IMR-90 (cell line): ENCODE results near the gene ANKRD37. TPM values are rescaled to one million over a fixed set of nuclear protein-coding genes. Genes with fewer than 3 reads are reported as not detected.

Source experiments
- ATAC-seq: fragments of 200-7000 bp; cut with Tn5 transposase; 2 replicates; pipeline ENCODE4 v1.9.1; 2020; ENCODE audit warnings: low read depth, mild to moderate bottlenecking, moderate library complexity
- BruUV-seq: library from RNA; stranded (reverse); fragments of 400-500 nt; replicated peaks from 2 replicates; lab custom pipeline; 2021; lab: Mats Ljungman, UMichigan
- CTCF ChIA-PET: fragments of 300-600 bp; formaldehyde crosslinking; extraction: SDS; loops from one replicate; lab custom pipeline; 2021; ENCODE audit warnings: antibody characterized with exemption; lab: Yijun Ruan, JAX
- POLR2A ChIA-PET: fragments of 300-600 bp; sonication (Branson Sonifier 250); formaldehyde crosslinking; loops from one replicate; lab custom pipeline; 2022; ENCODE audit warnings: antibody characterized with exemption; ENCODE audit not compliant: unreplicated experiment; lab: Charles Lee
- DNase-seq: peaks from one replicate; pipeline ENCODE4 v3.0.0; 2013
- H2AFZ ChIP-seq: replicated peaks from 2 replicates; pipeline ENCODE3; 2013; ENCODE audit warnings: low read length, mild to moderate bottlenecking; ENCODE audit not compliant: poor library complexity
- H2AK5ac ChIP-seq: 2 replicates; pipeline ENCODE4 v1.6.1; 2013; ENCODE audit warnings: low read depth, low read length, inconsistent platforms
- H2AK9ac ChIP-seq: replicated peaks from 2 replicates; pipeline ENCODE3; 2013; ENCODE audit warnings: mild to moderate bottlenecking, low read depth, low read length, moderate library complexity; ENCODE audit not compliant: poor library complexity
- H2BK120ac ChIP-seq: 2 replicates; pipeline ENCODE4 v1.6.1; 2013; ENCODE audit warnings: low read depth, low read length, inconsistent platforms
- H2BK15ac ChIP-seq: 3 replicates; pipeline ENCODE4 v1.6.1; 2013; ENCODE audit warnings: low read depth, low read length, inconsistent platforms
- H2BK20ac ChIP-seq: 2 replicates; pipeline ENCODE4 v1.6.1; 2013; ENCODE audit warnings: low read depth, mild to moderate bottlenecking, inconsistent platforms, low read length, moderate library complexity
- H2BK5ac ChIP-seq: 2 replicates; pipeline ENCODE4 v1.6.1; 2013; ENCODE audit warnings: mild to moderate bottlenecking, low read depth, low read length, inconsistent platforms; ENCODE audit not compliant: poor library complexity, severe bottlenecking
- H3K14ac ChIP-seq: replicated peaks from 2 replicates; pipeline ENCODE4 v1.6.1; 2013; ENCODE audit warnings: low read depth, low read length, inconsistent platforms
- H3K18ac ChIP-seq: 2 replicates; pipeline ENCODE4 v1.6.1; 2013; ENCODE audit warnings: low read depth, low read length, control low read depth
- H3K23ac ChIP-seq: 2 replicates; pipeline ENCODE4 v1.6.1; 2013; ENCODE audit warnings: low read depth, low read length, inconsistent platforms
- H3K27ac ChIP-seq: 2 replicates; pipeline ENCODE4 v1.5.1; 2013; ENCODE audit warnings: mild to moderate bottlenecking, control low read depth, low read length; ENCODE audit not compliant: insufficient read depth
- H3K27me3 ChIP-seq: 2 replicates; pipeline ENCODE4 v1.6.1; 2013; ENCODE audit warnings: low read length; ENCODE audit not compliant: control insufficient read depth, insufficient read depth
- H3K36me3 ChIP-seq: 2 replicates; pipeline ENCODE4 v1.6.1; 2013; ENCODE audit warnings: low read length, mixed read lengths; ENCODE audit not compliant: control insufficient read depth, insufficient read depth
- H3K4ac ChIP-seq: 2 replicates; pipeline ENCODE4 v1.6.1; 2013; ENCODE audit warnings: low read depth, low read length, inconsistent platforms
- H3K4me1 ChIP-seq: 2 replicates; pipeline ENCODE4 v1.6.1; 2013; ENCODE audit warnings: low read length, mixed read lengths; ENCODE audit not compliant: control insufficient read depth, insufficient read depth
- H3K4me2 ChIP-seq: 2 replicates; pipeline ENCODE4 v1.6.1; 2013; ENCODE audit warnings: low read depth, mild to moderate bottlenecking, control low read depth, low read length, moderate library complexity
- H3K4me3 ChIP-seq: 2 replicates; pipeline ENCODE4 v1.5.1; 2013; ENCODE audit warnings: low read depth, mild to moderate bottlenecking, control low read depth, low read length, moderate library complexity; ENCODE audit not compliant: insufficient read depth
- H3K56ac ChIP-seq: 2 replicates; pipeline ENCODE4 v1.6.1; 2013; ENCODE audit warnings: low read length, inconsistent platforms; ENCODE audit not compliant: insufficient read depth; ENCODE audit errors: extremely low read depth
- H3K79me1 ChIP-seq, 2 experiments: 2 replicates each; pipeline ENCODE4 v1.6.1; 2013; ENCODE audit warnings: low read length in 2 of 2, inconsistent platforms in 1 of 2, low read depth in 1 of 2
- H3K9ac ChIP-seq: 2 replicates; pipeline ENCODE4 v1.6.1; 2013; ENCODE audit warnings: low read depth, low read length, control low read depth
- H3K9me1 ChIP-seq: 2 replicates; pipeline ENCODE4 v1.6.1; 2013; ENCODE audit warnings: low read length, inconsistent platforms; ENCODE audit not compliant: insufficient read depth
- H3K9me3 ChIP-seq: 2 replicates; pipeline ENCODE4 v1.6.1; 2013; ENCODE audit warnings: low read length; ENCODE audit not compliant: control insufficient read depth, insufficient read depth
- H4K20me1 ChIP-seq: 2 replicates; pipeline ENCODE4 v1.6.1; 2013; ENCODE audit warnings: low read length, inconsistent platforms; ENCODE audit not compliant: insufficient read depth
- H4K5ac ChIP-seq: 2 replicates; pipeline ENCODE4 v1.6.1; 2013; ENCODE audit warnings: mild to moderate bottlenecking, low read depth, low read length, control low read depth
- H4K8ac ChIP-seq, 2 experiments: 2 replicates each; pipeline ENCODE4 v1.6.1; 2013; ENCODE audit warnings: low read depth in 2 of 2, low read length in 2 of 2, control low read depth in 1 of 2, inconsistent platforms in 1 of 2
- H4K91ac ChIP-seq: 2 replicates; pipeline ENCODE4 v1.6.1; 2013; ENCODE audit warnings: low read depth, low read length, inconsistent platforms; ENCODE audit not compliant: insufficient read depth
- BHLHE40 ChIP-seq: fragments of 150-350 bp; IDR thresholded peaks from 2 replicates; pipeline ENCODE4 v1.6.1; 2016; ENCODE audit warnings: mild to moderate bottlenecking, low read depth, low read length
- CHD1 ChIP-seq: IDR thresholded peaks from 2 replicates; pipeline ENCODE4 v1.6.1; 2012; ENCODE audit warnings: low read depth, low read length, improper control_type of control experiment
- FOS ChIP-seq: fragments of 150-350 bp; IDR thresholded peaks from 2 replicates; pipeline ENCODE4 v1.6.1; 2016; ENCODE audit warnings: low read depth, low read length
- MAFK ChIP-seq: IDR thresholded peaks from 2 replicates; pipeline ENCODE4 v1.6.1; 2012; ENCODE audit warnings: low read depth, low read length, improper control_type of control experiment
- MAZ ChIP-seq: IDR thresholded peaks from 2 replicates; pipeline ENCODE4 v1.6.1; 2012; ENCODE audit warnings: low read depth, mild to moderate bottlenecking, low read length, improper control_type of control experiment, moderate library complexity, borderline replicate concordance
- MXI1 ChIP-seq: IDR thresholded peaks from 2 replicates; pipeline ENCODE4 v1.6.1; 2012; ENCODE audit warnings: low read depth, mild to moderate bottlenecking, low read length, moderate library complexity, borderline replicate concordance
- RAD21 ChIP-seq: IDR thresholded peaks from 2 replicates; pipeline ENCODE4 v1.6.1; 2012; ENCODE audit warnings: low read length, improper control_type of control experiment
- SMC3 ChIP-seq: fragments of 150-350 bp; IDR thresholded peaks from 2 replicates; pipeline ENCODE4 v1.6.1; 2016; ENCODE audit warnings: low read depth, mild to moderate bottlenecking, antibody characterized with exemption, low read length, moderate library complexity
- USF2 ChIP-seq: fragments of 150-350 bp; IDR thresholded peaks from 2 replicates; pipeline ENCODE4 v1.6.1; 2017; ENCODE audit warnings: mild to moderate bottlenecking, antibody characterized with exemption, low read length, low read depth
- WGBS, 2 experiments: methylation state at CpG; one replicate each; pipeline versions ENCODE4 v1.1.5 to v1.1.7; 2013; ENCODE audit warnings: missing lambda C conversion rate in 2 of 2; ENCODE audit not compliant: insufficient read length in 1 of 2; ENCODE audit errors: extremely low coverage in 2 of 2; 5-methylcytosine and 5-hydroxymethylcytosine counted together
- dilution Hi-C: fragments of 300-500 bp; cut with HindIII; formaldehyde crosslinking; loops from one replicate; pipeline ENCODE4 v1.14.3; 2018; ENCODE audit warnings: low sequenced_read_pairs; ENCODE audit not compliant: unreplicated experiment
- in situ Hi-C: fragments of 300-500 bp; cut with MboI; formaldehyde crosslinking; loops from 3 replicates; pipeline ENCODE4 v1.14.3; 2019; ENCODE audit warnings: low sequenced_read_pairs, inconsistent platforms, mixed read lengths
- intact Hi-C: fragments of 100-400 bp; cut with micrococcal nuclease; formaldehyde crosslinking; loops from 2 replicates; pipeline ENCODE4 v1.10.0; 2022
- polyA plus RNA-seq, 3 experiments: library from polyadenylated mRNA; depleted of rRNA; stranded (reverse); fragments of >200 nt; gene quantifications; 2 replicates each; pipeline ENCODE4 v1.2.3, GENCODE V29; 2012; ENCODE audit warnings: low replicate concordance in 1 of 3
- total RNA-seq: library from RNA; depleted of rRNA; stranded (reverse); fragments of >200 nt; gene quantifications from 2 replicates; pipeline ENCODE4 v1.2.3, GENCODE V29; 2012

Gene ANKRD37
- total and polyA plus RNA-seq, 2 of the 4 experiments (the other 2 are of a cell fraction), result 7.1 to 8.2 TPM

GRCh38 chr4:185429660-185430059, 33.0 kb downstream of the ANKRD37 start:
- Histone ChIP-seq H2BK15ac (no peak overlapping the region), H3K36me3 (no peaks in the 10 kb centered on the region), H3K14ac (no peak overlapping the region), H3K27ac (no peak overlapping the region), H3K4me2 (no peak overlapping the region), H3K4me3 (no peak overlapping the region), H2BK5ac (no peak overlapping the region), H3K4ac (no peak overlapping the region), H2BK20ac (no peak overlapping the region), H3K4me1 (peaks cover 4% of the 10 kb centered on the region; the same call in 1 of the 2 replicates), H3K56ac (no peak overlapping the region), H3K23ac (no peak overlapping the region), H4K5ac (no peak overlapping the region), H4K20me1 (no peaks in the 10 kb centered on the region), H3K9ac (no peak overlapping the region), H3K27me3 (no peaks in the 10 kb centered on the region), H3K9me3 (no peaks in the 10 kb centered on the region), H3K79me1 (peaks cover 7 to 9% of the 10 kb centered on the region in 2 experiments; a peak in 3 of 4 replicates), H2BK120ac (no peak overlapping the region), H4K91ac (no peak overlapping the region), H3K18ac (no peak overlapping the region), H2AK5ac (no peak overlapping the region), H2AFZ (no peak overlapping the region), H4K8ac (no peak overlapping the region), H3K9me1 (peaks cover 5% of the 10 kb centered on the region), H2AK9ac (peak overlapping the region; percentile 42)
- no CpG with 5 or more reads among the region's 5 CpGs for WGBS, 2 experiments
- in situ Hi-C loops (no loop called here), dilution Hi-C loops (no loop called here), intact Hi-C loops (loop anchor here (5.0 kb wide), 1 partner anchor 168 kb away; no protein-coding TSS in a partner anchor)
- no peak for ATAC-seq
- no TSS peak for BruUV-seq
- TF ChIP-seq FOS, result no peak
- no peak for TF ChIP-seq MAFK
- no peak for TF ChIP-seq SMC3
- no peak for TF ChIP-seq BHLHE40
- TF ChIP-seq USF2, result no peak
- no peak for TF ChIP-seq MAZ
- no peak for TF ChIP-seq MXI1
- no peak for TF ChIP-seq RAD21
- TF ChIP-seq CHD1, result no peak
- DNase-seq, result no peak
- ChIA-PET CTCF (no interaction called here), POLR2A (no interaction called here)
